Activated T-cell treated with anti-CD3 and anti-CD28 coated beads, Interleukin-2, amount 50 U/mL, for 48 hours (primary cell): ENCODE data around the gene RPL26.
"Not testable (repeated sequence)": the region's sequence is repeated elsewhere in the genome, so short reads cannot be mapped to it uniquely, and the experiment has no call there.

ENCODE experiments used
- DNase-seq, 2 experiments: peaks; one replicate each; pipeline ENCODE4 v3.0.0-alpha.2; 2020

The RPL26 gene

GRCh38 chr17:8362651-8363332 lies 20.2 kb downstream of the RPL26 start:
- no peak for DNase-seq

GRCh38 chr17:8360751-8361150 lies 22.2 kb downstream of the RPL26 start:
- no peak for DNase-seq

- DNase-seq = no peak
Measured at GRCh38 chr17:8360260-8360659, 22.7 kb downstream of the RPL26 start.

- no peak for DNase-seq
Measured at GRCh38 chr17:8359769-8360168, 23.2 kb downstream of the RPL26 start.

GRCh38 chr17:8357910-8358309 lies 25.1 kb downstream of the RPL26 start:
- no peak for DNase-seq

- no peak for DNase-seq
Measured at GRCh38 chr17:8354236-8354635, 28.8 kb downstream of the RPL26 start.

GRCh38 chr17:8353736-8354135 lies 29.3 kb downstream of the RPL26 start:
- no peak for DNase-seq

GRCh38 chr17:8350339-8350738 lies 32.7 kb downstream of the RPL26 start:
- no peak for DNase-seq

GRCh38 chr17:8347001-8347400 lies 36.0 kb downstream of the RPL26 start:
- DNase-seq = not testable (repeated sequence)

- no peak for DNase-seq
Measured at GRCh38 chr17:8345951-8346665, 36.9 kb downstream of the RPL26 start.

GRCh38 chr17:8345052-8345690 lies 37.8 kb downstream of the RPL26 start:
- DNase-seq = peak in 1 of 2 experiments; percentile 27

GRCh38 chr17:8341456-8341855 lies 41.5 kb downstream of the RPL26 start:
- no peak for DNase-seq

- no peak for DNase-seq
Measured at GRCh38 chr17:8339540-8339939, 43.5 kb downstream of the RPL26 start, which contains the start of gene ODF4. ODF4 (plus strand) TSS chr17:8339840; CDS start chr17:8340052, 212 bp downstream.

GRCh38 chr17:8338753-8339140 lies 44.2 kb downstream of the RPL26 start:
- DNase-seq = no peak

- DNase-seq = no peak
Measured at GRCh38 chr17:8337802-8338752, 44.9 kb downstream of the RPL26 start.

GRCh38 chr17:8333281-8333680 lies 49.7 kb downstream of the RPL26 start:
- DNase-seq = no peak

- no peak for DNase-seq
Measured at GRCh38 chr17:8332688-8333087, 50.3 kb downstream of the RPL26 start.

- DNase-seq = no peak
Measured at GRCh38 chr17:8332128-8332527, 50.9 kb downstream of the RPL26 start.
